ENCODE measurements around the gene SARDH.

DNA sequence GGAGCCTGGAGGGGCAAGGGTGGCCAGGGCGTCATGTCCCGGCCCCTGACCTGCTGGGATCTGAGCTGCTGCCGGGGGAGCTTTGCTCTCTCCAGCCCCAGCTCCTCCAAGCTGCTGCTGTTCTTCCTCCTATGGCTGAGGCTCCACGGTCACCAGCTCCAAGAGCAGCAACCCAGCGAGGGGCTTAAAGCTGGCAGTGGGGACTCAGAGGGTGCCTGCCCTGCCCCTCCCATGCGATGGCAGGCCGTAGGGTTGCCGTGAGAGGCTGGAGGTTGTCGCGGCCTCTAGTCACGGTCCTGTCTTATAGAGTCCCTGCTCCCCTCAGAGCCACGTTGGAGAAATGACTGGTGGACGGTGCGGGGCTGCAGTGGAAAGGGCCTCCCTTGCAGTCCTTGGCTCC, 82.5 kb downstream of the SARDH start:
- TF ChIP-seq EP300 (IDR thresholded peaks at IDR 0.05) = no peak
- TF ChIP-seq POLR2A (IDR thresholded peaks at IDR 0.05) = no peak
